ENCODE measurements around the gene DOCK4. TPM values are rescaled to one million over a fixed set of nuclear protein-coding genes. Genes with fewer than 3 reads are reported as not detected.

The DOCK4 gene
- total RNA-seq, 1 donor from 2014 or later = 44.1 TPM

DNA sequence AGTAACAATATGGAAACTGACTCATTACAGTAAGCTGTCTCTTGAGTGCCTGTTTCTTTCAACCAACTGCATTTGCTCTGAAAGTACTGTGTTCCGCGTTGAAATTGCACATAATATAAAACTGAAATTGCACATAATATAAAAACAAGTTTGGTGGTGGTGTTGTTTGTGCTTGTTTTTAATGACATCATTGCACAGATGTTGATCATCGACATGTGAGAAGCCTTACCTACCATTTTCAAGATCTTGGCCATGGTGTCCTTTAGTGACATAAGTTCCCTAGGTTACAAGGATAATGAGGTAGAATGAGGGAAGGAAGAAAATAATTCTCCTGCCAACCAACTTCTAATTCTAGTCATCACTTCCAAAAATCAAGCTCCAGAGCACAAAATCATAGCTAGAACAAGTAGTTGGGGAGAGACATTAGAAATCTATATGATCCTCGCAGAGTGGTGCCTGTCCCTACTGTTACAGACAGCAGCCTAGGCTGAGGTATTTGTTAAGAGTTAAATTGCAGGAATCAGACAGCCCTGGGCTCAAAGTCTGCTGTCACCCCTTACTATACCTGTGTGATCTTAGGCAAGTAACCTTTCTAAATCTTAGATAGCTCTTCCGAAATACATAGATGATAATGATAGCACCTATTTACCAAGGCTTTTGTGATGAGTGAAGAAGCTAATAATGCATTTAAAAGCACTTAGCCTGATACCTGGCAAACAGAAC is 29.3 kb downstream of the DOCK4 start:
- H3K27ac Mint-ChIP-seq (ENCODE audit: unreplicated experiment) = no peak overlapping the region
- H3K4me3 Mint-ChIP-seq (ENCODE audit: unreplicated experiment) = no peak overlapping the region
- DNase-seq (ENCODE audit: extremely low spot score, unreplicated experiment) = no peak
- peaks cover 24% of the 10 kb centered on the region for H3K4me1 Mint-ChIP-seq (ENCODE audit: unreplicated experiment)
- TF ChIP-seq, protein P1, sequence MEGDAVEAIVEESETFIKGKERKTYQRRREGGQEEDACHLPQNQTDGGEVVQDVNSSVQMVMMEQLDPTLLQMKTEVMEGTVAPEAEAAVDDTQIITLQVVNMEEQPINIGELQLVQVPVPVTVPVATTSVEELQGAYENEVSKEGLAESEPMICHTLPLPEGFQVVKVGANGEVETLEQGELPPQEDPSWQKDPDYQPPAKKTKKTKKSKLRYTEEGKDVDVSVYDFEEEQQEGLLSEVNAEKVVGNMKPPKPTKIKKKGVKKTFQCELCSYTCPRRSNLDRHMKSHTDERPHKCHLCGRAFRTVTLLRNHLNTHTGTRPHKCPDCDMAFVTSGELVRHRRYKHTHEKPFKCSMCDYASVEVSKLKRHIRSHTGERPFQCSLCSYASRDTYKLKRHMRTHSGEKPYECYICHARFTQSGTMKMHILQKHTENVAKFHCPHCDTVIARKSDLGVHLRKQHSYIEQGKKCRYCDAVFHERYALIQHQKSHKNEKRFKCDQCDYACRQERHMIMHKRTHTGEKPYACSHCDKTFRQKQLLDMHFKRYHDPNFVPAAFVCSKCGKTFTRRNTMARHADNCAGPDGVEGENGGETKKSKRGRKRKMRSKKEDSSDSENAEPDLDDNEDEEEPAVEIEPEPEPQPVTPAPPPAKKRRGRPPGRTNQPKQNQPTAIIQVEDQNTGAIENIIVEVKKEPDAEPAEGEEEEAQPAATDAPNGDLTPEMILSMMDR (IDR thresholded peaks at IDR 0.05) = no peak
- no peaks in the 10 kb centered on the region for H3K9me3 Mint-ChIP-seq (ENCODE audit: unreplicated experiment)
- peaks cover 3% of the 10 kb centered on the region for H3K36me3 Mint-ChIP-seq (ENCODE audit: unreplicated experiment)
- no peaks in the 10 kb centered on the region for H3K27me3 Mint-ChIP-seq (ENCODE audit: unreplicated experiment)

GRCh38 chr7:112176241-112176640 is 30.0 kb downstream of the DOCK4 start:
- Mint-ChIP-seq H3K4me3 (ENCODE audit: unreplicated experiment) (no peak overlapping the region), H3K4me1 (ENCODE audit: unreplicated experiment) (peaks cover 24% of the 10 kb centered on the region), H3K27ac (ENCODE audit: unreplicated experiment) (no peak overlapping the region), H3K36me3 (ENCODE audit: unreplicated experiment) (peaks cover 3% of the 10 kb centered on the region), H3K27me3 (ENCODE audit: unreplicated experiment) (no peaks in the 10 kb centered on the region), H3K9me3 (ENCODE audit: unreplicated experiment) (no peaks in the 10 kb centered on the region)
- TF ChIP-seq, protein P1 (IDR thresholded peaks at IDR 0.05) = no peak
- no peak for DNase-seq (ENCODE audit: extremely low spot score, unreplicated experiment)

DNA sequence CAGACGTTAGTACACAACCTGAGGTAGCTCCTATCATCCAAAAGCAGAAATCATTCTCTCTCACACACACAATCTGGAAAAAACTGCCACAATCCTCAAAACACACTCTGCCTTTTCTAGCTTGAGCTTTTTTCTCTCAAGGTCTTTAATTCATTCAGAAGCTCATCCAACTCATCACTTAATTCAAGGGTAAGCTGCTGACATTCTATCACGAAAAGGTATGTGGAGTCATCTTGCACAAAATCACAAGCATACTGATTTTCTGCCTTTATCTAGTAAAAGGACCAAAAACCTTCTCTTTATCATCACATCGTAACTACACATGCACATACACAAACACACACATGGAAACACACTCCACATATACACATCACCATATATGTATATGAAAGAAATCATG is 32.0 kb downstream of the DOCK4 start:
- no peaks in the 10 kb centered on the region for H3K27me3 Mint-ChIP-seq (ENCODE audit: unreplicated experiment)
- H3K27ac Mint-ChIP-seq (ENCODE audit: unreplicated experiment) = no peak overlapping the region
- TF ChIP-seq, protein P1 (IDR thresholded peaks at IDR 0.05) = no peak
- H3K4me3 Mint-ChIP-seq (ENCODE audit: unreplicated experiment) = no peak overlapping the region
- DNase-seq (ENCODE audit: extremely low spot score, unreplicated experiment) = no peak
- H3K9me3 Mint-ChIP-seq (ENCODE audit: unreplicated experiment) = no peaks in the 10 kb centered on the region
- peaks cover 24% of the 10 kb centered on the region for H3K4me1 Mint-ChIP-seq (ENCODE audit: unreplicated experiment)
- no peaks in the 10 kb centered on the region for H3K36me3 Mint-ChIP-seq (ENCODE audit: unreplicated experiment)

- Mint-ChIP-seq H3K4me1 (ENCODE audit: unreplicated experiment) (peaks cover 24% of the 10 kb centered on the region), H3K4me3 (ENCODE audit: unreplicated experiment) (no peak overlapping the region), H3K36me3 (ENCODE audit: unreplicated experiment) (no peaks in the 10 kb centered on the region), H3K9me3 (ENCODE audit: unreplicated experiment) (no peaks in the 10 kb centered on the region), H3K27ac (ENCODE audit: unreplicated experiment) (peak overlapping the region; percentile 28), H3K27me3 (ENCODE audit: unreplicated experiment) (no peaks in the 10 kb centered on the region)
- DNase-seq (ENCODE audit: extremely low spot score, unreplicated experiment) = no peak
- TF ChIP-seq, protein P1 (IDR thresholded peaks at IDR 0.05) = no peak
Measured at GRCh38 chr7:112173568-112173905, 32.7 kb downstream of the DOCK4 start.

DNA sequence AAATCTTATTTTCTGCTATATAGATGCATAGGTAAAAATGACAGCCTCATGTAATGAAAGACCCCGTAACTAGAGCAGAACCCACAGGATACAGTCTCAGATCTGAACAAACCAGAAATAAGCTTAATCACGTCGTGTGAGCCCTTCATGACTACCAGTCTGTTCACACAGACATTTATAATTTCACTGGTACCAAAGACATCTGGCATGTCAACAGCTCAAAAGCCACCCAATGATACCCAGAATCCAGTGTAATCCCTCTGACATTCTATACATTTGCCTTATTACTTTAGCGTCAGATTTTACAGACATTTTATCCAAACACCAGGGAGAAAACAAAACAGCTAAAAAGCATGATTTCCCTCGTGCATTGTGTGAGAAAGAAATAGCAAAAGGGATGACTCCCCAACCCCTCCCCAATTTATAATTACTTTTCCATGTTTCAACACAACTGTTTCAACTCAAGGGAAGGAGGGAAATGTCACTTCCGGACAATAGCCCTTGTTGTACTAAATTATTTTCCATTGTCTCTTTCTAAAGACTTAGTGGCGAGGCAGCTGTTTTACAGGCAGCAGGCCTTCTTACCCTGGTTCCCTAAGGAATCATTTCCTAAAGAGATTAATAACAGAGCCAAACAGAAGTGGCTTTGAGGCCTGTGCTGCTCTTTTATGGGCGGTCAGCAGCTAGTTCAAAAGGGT is 33.2 kb downstream of the DOCK4 start:
- H3K36me3 Mint-ChIP-seq (ENCODE audit: unreplicated experiment) = no peaks in the 10 kb centered on the region
- H3K27me3 Mint-ChIP-seq (ENCODE audit: unreplicated experiment) = no peaks in the 10 kb centered on the region
- peak overlapping the region; percentile 28 for H3K27ac Mint-ChIP-seq (ENCODE audit: unreplicated experiment)
- DNase-seq (ENCODE audit: extremely low spot score, unreplicated experiment) = no peak
- peaks cover 24% of the 10 kb centered on the region for H3K4me1 Mint-ChIP-seq (ENCODE audit: unreplicated experiment)
- H3K9me3 Mint-ChIP-seq (ENCODE audit: unreplicated experiment) = no peaks in the 10 kb centered on the region
- TF ChIP-seq, protein P1 (IDR thresholded peaks at IDR 0.05) = no peak
- no peak overlapping the region for H3K4me3 Mint-ChIP-seq (ENCODE audit: unreplicated experiment)

All from osteocyte (in vitro differentiated cells).